Spinal cord (tissue), 10 donors: Measurements from ENCODE around the gene PHKA2. TPM values are rescaled to one million over a fixed set of nuclear protein-coding genes. Genes with fewer than 3 reads are reported as not detected.
A peak's percentile ranks its signal among the peaks of the same experiment; 100 is the strongest.
"Not testable (repeated sequence)": the region's sequence is repeated elsewhere in the genome, so short reads cannot be mapped to it uniquely, and the experiment has no call there.

Source experiments
- DNase-seq, 6 donors: peaks; one replicate each; pipeline versions ENCODE4 v3.0.0 to v3.0.0-alpha.2; 2013 to 2015; ENCODE audit warnings: low spot score in 6 of 6, low read depth in 4 of 6
- H3K27ac ChIP-seq: one replicate; pipeline ENCODE4 v1.5.1; 2013; ENCODE audit warnings: low read depth, low read length, control low read depth
- H3K27me3 ChIP-seq: one replicate; pipeline ENCODE4 v1.6.1; 2013; ENCODE audit warnings: low read length; ENCODE audit not compliant: control insufficient read depth, insufficient read depth
- H3K36me3 ChIP-seq: one replicate; pipeline ENCODE4 v1.6.1; 2013; ENCODE audit warnings: low read length; ENCODE audit not compliant: control insufficient read depth, insufficient read depth
- H3K4me1 ChIP-seq: one replicate; pipeline ENCODE4 v1.6.1; 2013; ENCODE audit warnings: low read length; ENCODE audit not compliant: control insufficient read depth, insufficient read depth
- H3K4me3 ChIP-seq: one replicate; pipeline ENCODE4 v1.5.1; 2013; ENCODE audit warnings: low read depth, low read length, control low read depth
- H3K9me3 ChIP-seq: one replicate; pipeline ENCODE4 v1.6.1; 2013; ENCODE audit warnings: low read length; ENCODE audit not compliant: control insufficient read depth, insufficient read depth
- WGBS: methylation state at CpG from one replicate; pipeline ENCODE4 v1.1.5; 2013; ENCODE audit warnings: missing lambda C conversion rate; ENCODE audit not compliant: insufficient coverage; 5-methylcytosine and 5-hydroxymethylcytosine counted together
- polyA plus RNA-seq, 2 donors: library from polyadenylated mRNA; unstranded; fragments of 120-200 nt; gene quantifications; one replicate each; pipeline ENCODE4 v1.2.1, GENCODE V29; 2013; ENCODE audit not compliant: insufficient read length in 2 of 2
- total RNA-seq, 2 donors: library from RNA; depleted of rRNA in 1 of 2; stranded (reverse); fragments of 120-200 nt in 1 of 2; fragments of >200 nt in 1 of 2; gene quantifications; one replicate each; pipeline versions ENCODE4 v1.2.3 to v1.2.4, GENCODE V29; 2013 to 2014
- donor health status: healthy.

Gene PHKA2
- total and polyA plus RNA-seq, 4 donors = 16.8 to 31.7 (median 24.2) TPM

DNA sequence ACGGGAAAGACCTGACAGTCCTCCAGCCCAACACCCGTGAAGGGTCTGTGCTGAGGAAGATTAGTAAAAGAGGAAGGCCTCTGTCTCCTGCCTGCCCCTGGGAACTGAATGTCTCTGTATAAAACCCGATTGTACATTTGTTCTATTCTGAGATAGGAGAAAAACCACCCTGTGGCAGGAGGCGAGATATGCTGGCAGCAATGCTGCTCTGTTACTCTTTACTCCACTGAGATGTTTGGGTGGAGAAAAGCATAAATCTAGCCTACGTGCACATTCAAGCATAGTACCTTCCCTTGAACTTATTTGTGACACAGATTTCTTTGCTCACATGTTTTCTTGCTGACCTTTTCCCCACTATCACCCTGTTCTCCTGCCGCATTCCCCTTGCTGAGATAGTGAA, 3.7 kb downstream of the PHKA2 start:
- H3K27ac ChIP-seq, H3K4me1 ChIP-seq, H3K36me3 ChIP-seq, H3K9me3 ChIP-seq, DNase-seq, H3K27me3 ChIP-seq, H3K4me3 ChIP-seq: not testable (repeated sequence)
- 71% methylated on average over 2 of the region's 6 CpGs for WGBS

DNA sequence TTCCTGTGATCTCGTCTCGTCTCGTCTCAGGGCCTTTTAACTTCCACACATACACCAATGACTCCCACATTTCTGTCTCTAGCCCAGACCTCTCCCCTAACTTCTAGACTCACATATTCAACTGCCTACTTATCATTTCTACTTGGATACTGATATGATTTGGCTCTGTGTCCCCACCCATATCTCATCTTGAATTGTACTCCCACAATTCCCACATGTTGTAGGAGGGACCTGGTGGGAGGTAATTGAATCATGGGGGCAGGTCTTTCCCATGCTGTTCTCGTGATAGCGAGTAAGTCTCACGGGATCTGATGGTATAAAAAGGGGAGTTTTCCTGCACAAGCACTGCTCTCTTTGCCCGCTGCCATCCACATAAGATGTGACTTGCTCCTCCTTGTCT, 8.9 kb downstream of the PHKA2 start:
- Histone ChIP-seq H3K27ac (no peak overlapping the region), H3K27me3 (no peaks in the 10 kb centered on the region), H3K4me3 (no peak overlapping the region), H3K9me3 (no peaks in the 10 kb centered on the region), H3K36me3 (no peaks in the 10 kb centered on the region), H3K4me1 (no peaks in the 10 kb centered on the region)
- WGBS = 90% methylated on average over 4 of the region's 7 CpGs
- no peak for DNase-seq

DNA sequence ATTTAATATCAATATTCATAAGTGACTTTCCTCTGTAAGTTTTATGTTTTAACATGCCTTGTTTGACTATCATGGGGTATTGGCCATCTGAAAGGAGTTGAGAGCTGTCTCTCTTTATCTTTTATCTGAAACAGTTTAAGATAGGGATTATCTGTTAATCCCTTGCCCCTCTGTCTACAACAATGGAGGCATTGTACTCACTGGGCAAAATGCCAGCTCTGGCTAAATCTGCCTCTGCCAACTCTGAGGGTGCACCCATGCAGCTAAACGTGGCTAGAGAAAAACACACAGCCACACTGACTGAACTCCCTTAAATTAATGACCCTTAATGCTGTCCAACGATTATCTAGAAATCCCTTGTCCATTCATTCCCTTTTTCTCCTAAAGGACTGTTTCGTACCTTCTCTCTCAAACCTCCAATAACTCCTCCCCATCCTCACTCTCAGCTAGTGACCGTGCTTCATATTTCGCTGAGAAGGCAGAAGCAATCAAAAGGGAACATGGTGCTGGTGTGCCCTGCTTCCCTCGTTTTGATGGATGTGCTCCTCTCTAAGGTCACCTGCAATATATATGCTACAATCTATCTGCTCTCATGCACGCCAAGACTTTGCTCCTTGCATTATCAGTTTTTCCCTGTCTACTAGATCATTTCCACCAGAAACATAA, 10.3 kb downstream of the PHKA2 start:
- 49% methylated on average over 7 of the region's 7 CpGs for WGBS
- Histone ChIP-seq H3K27ac (no peak overlapping the region), H3K4me1 (no peaks in the 10 kb centered on the region), H3K4me3 (no peak overlapping the region), H3K27me3 (no peaks in the 10 kb centered on the region), H3K36me3 (no peaks in the 10 kb centered on the region), H3K9me3 (no peaks in the 10 kb centered on the region)
- peak in 2 of 6 donors; percentile 58 to 60 for DNase-seq

DNA sequence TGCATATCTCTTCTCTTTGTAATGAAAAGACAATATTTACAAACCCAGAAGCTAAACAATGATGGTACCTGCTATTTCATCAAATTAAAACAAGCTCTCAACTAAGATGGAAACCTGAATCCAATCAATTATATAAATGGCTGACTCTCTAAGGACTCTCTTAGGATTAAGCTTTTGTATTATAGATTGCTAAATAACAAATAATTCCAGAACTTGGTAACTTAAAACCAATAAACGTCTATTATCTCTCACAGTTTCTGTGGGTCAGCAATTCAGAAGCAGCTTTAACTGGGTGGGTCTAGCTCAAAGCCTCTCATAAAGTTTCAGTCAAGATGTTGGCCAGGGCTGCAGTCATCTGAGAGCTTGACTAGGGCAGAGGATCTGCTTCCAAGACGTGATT, 12.4 kb downstream of the PHKA2 start:
- Histone ChIP-seq H3K9me3 (no peaks in the 10 kb centered on the region), H3K27ac (no peak overlapping the region), H3K4me3 (no peak overlapping the region), H3K27me3 (no peaks in the 10 kb centered on the region), H3K4me1 (no peaks in the 10 kb centered on the region), H3K36me3 (no peaks in the 10 kb centered on the region)
- no peak for DNase-seq
- WGBS = 57% methylated on average over 1 of the region's 2 CpGs

DNA sequence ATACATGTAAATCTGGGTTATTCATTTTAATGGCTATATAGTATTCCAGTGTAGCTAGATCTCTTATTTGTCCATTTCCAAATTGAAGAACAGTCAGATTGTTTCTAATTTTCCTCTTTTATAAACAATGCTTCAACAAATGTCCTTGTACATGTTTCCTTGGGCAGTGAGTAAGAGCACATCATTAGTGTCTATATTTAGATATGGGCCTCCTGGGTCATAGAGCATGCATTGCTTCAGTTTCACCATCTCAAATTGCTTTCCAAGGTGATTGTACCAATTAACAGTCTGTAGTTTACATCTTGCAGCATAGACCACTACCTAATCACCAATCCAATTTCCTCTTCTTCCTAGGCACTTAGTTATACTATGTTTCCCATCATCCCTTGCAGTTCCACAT, 13.4 kb downstream of the PHKA2 start:
- DNase-seq = no peak
- Histone ChIP-seq H3K9me3 (no peaks in the 10 kb centered on the region), H3K36me3 (no peaks in the 10 kb centered on the region), H3K4me3 (no peak overlapping the region), H3K4me1 (no peaks in the 10 kb centered on the region), H3K27me3 (no peaks in the 10 kb centered on the region), H3K27ac (no peak overlapping the region)

DNA sequence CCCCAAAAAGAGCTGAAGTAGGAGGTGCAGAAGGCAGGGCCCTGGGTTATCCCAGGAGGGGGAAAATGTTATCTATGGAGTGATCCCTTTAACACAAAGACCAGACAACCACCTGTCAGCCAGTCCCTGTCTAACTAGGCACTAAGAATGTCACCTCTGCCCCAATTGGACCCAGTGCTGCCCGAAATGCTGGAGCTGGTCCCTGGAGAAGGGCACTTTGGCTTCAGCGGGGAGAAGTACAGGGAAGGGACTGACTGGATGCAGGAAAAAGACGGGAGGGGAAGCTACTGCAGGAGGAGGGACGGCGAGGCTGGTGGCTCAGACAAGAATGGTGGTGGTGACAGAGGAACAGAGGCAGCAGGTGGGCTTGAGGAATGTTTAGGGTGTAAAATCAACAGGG, 17.3 kb downstream of the PHKA2 start:
- Histone ChIP-seq H3K4me3 (no peak overlapping the region), H3K4me1 (no peaks in the 10 kb centered on the region)
- 74% methylated on average over 5 of the region's 5 CpGs for WGBS

DNA sequence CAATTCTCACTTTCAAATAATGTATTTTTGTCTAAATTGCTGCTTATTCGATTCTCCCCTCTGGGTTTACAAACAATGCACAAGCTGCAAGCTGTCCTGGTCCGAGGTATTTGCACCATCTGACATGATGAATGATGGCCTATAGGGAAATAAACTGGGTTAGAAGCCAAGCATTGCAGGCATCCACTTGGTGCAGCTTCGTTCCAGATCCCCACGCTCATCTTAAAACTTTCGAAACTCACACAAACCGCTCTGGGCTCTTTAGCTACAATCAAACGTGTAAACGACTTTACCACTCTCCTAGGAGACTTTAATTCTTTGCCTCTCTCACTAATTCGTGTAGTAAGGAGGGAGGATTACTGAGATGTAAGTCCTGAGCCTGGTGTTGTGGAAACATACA, 19.0 kb downstream of the PHKA2 start:
- Histone ChIP-seq H3K27me3 (no peaks in the 10 kb centered on the region), H3K36me3 (no peaks in the 10 kb centered on the region), H3K4me3 (no peak overlapping the region), H3K9me3 (no peaks in the 10 kb centered on the region), H3K4me1 (no peaks in the 10 kb centered on the region), H3K27ac (no peak overlapping the region)
- peak in 1 of 6 donors; percentile 73 for DNase-seq
- 38% methylated on average over 1 of the region's 9 CpGs for WGBS

More for the DNA sequence above, 17.3 kb downstream of the PHKA2 start:
- no peak for DNase-seq
- H3K9me3 ChIP-seq = no peaks in the 10 kb centered on the region
- no peak overlapping the region for H3K27ac ChIP-seq
- no peaks in the 10 kb centered on the region for H3K36me3 ChIP-seq
- H3K27me3 ChIP-seq = no peaks in the 10 kb centered on the region

DNA sequence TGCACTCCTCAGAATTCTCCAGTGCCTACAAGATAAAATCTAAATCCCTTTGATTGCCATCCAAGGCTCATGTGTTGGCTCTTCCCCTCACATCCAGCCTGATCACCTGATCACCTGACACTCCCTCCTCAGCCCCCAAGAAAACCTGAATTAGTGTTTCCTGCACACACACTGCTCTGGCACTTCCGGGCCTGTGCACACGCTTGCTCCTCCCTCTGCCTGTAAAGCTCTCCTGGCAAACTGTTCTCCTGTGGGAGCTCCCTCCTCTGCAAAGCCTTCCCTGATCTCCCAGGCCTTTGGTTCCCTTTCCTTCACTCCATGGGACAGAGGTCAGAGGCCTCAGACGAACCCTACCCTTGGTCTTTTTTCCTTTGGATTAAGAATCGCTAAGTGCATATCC, 19.9 kb downstream of the PHKA2 start:
- 50% methylated on average over 2 of the region's 4 CpGs for WGBS
- H3K36me3 ChIP-seq = no peaks in the 10 kb centered on the region
- no peak overlapping the region for H3K4me3 ChIP-seq
- H3K4me1 ChIP-seq = no peaks in the 10 kb centered on the region
- no peak for DNase-seq
- no peaks in the 10 kb centered on the region for H3K27me3 ChIP-seq
- H3K9me3 ChIP-seq = no peaks in the 10 kb centered on the region
- no peak overlapping the region for H3K27ac ChIP-seq

GRCh38 chrX:18962329-18962728, 21.6 kb downstream of the PHKA2 start:
- H3K36me3 ChIP-seq = no peaks in the 10 kb centered on the region
- no peaks in the 10 kb centered on the region for H3K9me3 ChIP-seq
- H3K27me3 ChIP-seq = no peaks in the 10 kb centered on the region
- no peak for DNase-seq
- no peak overlapping the region for H3K27ac ChIP-seq
- H3K4me1 ChIP-seq = no peaks in the 10 kb centered on the region
- H3K4me3 ChIP-seq = no peak overlapping the region

DNA sequence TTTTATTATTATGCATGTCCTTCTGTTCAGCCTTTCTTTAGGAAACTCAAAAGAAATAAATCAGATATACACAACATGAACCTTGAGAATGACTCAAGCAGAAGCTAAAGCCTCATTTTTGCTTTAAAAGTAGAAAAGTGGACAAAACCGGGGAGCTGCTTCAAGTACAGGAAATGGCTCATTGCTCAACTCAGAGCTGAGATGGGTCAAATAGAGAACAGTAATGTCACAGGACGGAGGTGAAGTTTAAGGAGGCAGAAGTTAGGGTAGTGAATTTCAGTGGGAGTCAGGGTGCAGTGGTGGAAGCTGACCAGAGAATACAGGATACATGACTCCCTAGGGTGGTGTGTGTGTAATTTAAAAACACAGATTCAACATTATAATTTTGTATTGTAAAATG, 22.2 kb downstream of the PHKA2 start:
- H3K27ac ChIP-seq = no peak overlapping the region
- no peaks in the 10 kb centered on the region for H3K9me3 ChIP-seq
- 77% methylated on average over 2 of the region's 2 CpGs for WGBS
- H3K27me3 ChIP-seq = no peaks in the 10 kb centered on the region
- H3K4me3 ChIP-seq = no peak overlapping the region
- no peaks in the 10 kb centered on the region for H3K36me3 ChIP-seq
- no peaks in the 10 kb centered on the region for H3K4me1 ChIP-seq
- DNase-seq = no peak
